Activated CD4-positive, alpha-beta T cell treated with anti-CD3 and anti-CD28 coated beads, Interleukin-2, amount 50 U/mL, for 48 hours (primary cell): ENCODE data around the gene CEP131.
A peak's percentile ranks its signal among the peaks of the same experiment; 100 is the strongest.
"Not testable (repeated sequence)": the region's sequence is repeated elsewhere in the genome, so short reads cannot be mapped to it uniquely, and the experiment has no call there.

ENCODE experiments used
- DNase-seq, 2 experiments: peaks; one replicate each; pipeline ENCODE4 v3.0.0-alpha.2; 2020

The CEP131 gene

DNA sequence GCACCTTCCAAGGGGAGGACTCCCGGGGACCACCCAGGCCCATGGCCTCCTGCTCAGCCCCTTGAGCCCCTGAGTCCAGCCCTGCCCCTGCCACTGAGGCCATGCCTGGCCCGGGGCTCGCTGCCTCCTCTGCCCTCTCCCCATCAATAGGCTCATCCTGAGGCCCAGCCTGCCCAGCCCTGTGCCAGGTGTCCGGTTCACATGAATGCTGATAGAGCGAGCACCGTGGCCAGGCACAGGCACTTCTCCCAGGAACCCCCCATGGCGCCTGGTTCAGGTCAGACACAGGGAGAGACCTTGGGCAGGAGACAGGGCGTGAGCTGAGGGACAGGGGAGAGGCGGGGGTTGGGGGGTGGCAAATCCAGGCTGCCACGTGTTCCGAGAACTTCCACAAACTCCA, 60.3 kb downstream of the CEP131 start:
- DNase-seq: no peak

DNA sequence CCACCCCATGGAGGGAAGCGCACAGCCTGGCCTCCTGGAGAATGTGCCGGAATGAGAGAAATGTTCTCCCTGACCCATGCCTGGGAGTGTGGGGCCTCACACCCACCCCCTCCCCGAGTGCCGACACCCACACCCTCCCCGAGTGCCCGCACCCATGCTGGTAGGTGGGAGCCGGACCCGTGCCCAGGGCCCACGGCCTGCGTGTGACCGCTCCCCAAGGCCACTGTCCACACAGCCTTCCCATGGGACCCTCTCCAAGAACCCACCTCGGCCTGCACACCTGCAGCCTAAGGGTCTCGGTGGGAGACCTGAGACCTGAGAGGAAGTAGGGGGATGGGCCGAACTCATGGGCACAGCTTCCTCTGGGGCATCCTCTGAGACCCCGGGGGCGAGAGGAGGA, 60.8 kb downstream of the CEP131 start:
- DNase-seq: no peak

DNA sequence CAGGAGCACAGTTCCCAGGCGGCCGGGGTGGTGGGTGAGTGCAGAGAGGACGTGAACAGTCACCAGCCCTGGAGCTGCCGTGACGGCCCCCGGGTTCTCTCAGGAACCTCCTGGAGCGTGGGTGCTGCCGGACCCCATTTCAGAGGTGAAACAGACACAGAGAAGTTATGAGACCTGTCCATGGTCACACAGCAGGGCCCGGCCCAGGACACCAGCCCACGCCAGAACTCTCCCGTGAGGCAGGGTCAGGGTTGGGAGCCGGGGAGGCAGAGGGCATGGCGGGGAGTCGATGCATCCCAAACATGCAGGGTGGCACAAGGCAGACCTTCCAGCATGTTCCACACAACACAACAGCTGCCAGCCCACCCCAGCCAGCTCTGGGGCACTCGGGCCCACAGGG, 61.2 kb downstream of the CEP131 start:
- DNase-seq: no peak

DNA sequence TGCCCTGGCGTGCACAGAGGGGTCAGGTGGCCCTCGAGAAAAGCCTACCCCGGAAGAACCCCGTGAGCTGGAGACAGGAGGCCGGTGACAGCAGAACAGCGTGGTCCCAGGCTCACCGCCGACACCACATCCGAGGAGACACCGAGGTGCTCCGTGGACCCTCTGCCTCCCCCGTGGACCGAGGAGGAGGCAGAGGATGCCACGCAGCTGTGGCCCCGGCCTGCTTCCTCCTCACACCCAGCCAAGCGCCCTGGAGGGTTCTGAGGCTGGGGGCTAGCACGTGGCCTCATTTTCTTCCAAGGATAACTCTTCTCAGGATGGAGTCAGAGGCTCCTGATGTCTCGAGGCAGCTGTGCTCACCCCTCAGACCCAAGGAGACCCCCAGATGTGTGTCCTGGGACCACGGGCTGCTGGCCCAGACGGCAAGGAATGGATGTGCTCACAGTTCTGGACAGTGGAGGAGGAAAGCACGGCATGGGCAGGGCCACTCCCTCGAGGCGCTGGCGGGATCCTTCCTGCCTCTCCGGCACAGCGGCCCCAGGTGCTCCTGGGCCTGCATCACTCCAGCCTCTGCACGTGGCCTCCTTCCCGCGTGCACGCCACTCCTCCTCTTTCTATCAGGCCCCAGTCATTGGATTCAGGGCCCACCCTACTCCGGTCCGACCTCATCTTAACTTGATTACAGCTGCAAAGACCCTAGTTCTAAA, 61.9 kb downstream of the CEP131 start:
- no peak for DNase-seq

DNA sequence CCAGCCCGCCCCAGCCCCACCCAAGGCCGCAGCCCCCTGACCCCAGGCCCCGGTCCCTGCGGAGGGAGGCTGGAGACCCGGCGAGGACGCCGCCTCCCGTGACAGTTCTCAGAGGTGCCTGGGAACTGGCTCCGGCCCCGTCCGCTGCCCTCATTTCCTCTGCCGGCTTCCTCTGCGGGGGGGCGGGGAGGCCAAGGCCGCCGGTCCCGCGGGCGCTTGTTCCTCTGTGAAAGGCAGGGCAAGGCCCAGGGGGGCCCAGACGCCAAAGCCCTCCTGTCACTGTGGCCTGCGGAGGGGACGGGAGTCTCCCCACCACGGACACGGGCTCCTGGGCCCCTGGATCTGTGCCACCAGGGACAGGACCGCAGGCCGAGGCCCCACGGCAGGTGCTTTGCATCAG, 62.5 kb downstream of the CEP131 start:
- DNase-seq: peak in 1 of 2 experiments; percentile 13

DNA sequence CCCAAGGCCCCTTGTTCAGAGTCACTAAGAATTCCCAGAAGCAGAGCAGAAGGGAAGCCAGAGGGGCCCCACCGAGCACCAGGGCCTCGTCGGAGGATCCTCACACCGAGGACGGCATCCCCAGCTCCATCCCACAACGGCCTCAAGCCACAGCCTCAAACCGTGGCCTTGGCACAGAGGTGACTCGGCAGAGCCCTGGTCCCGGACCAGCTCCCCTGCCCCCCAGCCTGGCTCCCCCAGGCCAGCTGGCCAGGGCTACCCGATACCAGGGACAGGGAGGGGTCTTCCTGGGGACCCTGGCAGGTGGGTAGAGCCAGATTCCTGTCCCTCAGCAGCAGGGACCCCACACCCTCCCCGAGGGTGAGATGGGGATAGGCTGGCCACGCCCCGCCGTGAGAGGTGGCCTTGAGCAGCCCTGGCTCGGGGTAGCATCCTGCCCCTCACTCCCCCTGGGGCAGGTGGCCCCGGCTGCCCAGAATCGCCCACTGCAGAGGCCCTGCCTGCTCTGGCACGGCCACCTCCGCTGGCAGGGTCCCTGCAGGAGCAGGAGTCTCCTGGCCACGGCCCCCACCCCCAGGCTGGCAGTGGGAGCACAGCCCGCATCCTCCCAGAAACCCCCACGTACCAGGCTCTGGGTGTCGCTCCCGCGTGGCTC, 63.0 kb downstream of the CEP131 start:
- no peak for DNase-seq

DNA sequence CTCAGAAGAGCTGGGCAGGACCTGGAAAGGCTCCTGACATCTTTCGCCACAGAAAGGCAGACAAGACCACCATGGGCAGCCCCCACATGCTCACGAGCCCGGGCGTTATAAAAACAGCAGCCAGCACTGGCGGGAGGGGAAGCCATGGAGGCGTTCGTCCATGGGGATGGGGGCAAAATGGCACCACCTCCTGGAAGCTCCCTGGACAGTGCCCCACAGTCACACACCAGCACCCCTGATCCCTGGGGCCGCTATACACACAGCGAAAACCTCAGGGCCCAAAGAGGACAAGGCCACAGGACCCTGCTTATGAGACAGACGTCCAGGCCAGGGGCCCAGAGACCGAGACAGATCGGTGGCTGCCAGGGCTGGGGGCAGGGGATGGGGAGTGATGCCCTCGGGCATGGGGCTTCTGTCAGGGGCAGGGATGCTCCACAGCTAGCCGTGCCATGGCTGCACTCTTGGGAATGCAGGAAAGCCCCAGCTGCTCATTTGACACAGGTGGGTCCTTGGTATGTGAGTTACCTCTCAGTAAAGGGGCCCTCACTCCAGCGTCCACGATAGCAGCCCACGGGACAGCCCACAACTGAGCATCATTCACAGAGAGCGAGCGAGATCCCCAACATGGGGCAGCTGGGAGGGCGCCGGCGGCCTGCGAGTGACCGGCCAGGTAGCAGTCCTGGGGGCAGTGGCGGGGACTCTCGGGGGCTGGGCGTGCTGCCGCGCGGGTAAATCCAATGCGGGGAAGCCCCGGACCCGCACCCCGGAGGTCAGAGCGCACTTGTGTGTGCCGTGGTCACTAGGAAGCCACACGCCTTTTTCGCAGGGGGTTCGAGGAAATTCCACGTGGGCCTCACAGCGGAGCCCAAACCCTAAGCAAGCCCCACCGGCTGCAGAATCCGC, 63.8 kb downstream of the CEP131 start:
- no peak for DNase-seq

DNA sequence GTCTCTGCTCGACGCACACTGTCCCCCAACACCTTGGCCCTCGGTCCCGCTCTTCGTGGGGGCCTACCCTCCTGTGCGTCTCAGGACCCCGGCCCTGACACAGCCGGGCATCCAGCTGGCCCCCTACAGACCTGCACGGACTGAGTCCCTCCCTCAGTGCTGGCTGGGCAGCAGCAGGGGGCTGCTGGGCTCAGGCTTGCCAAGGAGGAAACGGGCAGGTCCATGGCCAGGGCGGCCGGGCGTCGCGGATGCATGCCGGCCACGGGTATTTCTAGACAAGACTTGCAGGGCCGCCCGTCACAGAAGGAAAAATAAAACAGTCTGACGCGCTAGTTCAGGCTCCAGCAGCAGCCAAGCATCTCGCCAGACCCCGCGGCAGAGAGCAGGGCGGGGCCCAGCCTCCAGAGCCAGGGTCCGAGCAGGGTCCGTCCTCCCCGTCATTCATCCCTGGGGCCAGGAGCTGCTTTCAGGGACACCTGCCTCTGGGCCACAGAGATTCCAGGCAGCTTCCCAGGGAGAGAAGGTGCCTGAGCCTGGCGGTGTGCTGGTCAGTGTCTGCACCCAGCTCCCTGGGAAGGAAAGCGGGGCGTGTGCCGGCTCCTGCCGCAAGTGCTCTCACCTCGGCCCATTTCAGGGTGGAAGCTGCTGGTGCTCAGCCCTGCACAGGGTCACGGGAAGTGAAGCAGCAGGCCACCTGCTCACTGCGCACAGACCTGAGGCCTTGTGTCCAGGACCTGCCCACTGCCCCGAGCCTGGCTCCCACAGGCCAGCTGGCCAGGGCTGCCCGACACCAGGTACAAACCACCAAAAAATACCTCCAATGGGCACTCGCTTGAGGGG, 64.7 kb downstream of the CEP131 start:
- no peak for DNase-seq

DNA sequence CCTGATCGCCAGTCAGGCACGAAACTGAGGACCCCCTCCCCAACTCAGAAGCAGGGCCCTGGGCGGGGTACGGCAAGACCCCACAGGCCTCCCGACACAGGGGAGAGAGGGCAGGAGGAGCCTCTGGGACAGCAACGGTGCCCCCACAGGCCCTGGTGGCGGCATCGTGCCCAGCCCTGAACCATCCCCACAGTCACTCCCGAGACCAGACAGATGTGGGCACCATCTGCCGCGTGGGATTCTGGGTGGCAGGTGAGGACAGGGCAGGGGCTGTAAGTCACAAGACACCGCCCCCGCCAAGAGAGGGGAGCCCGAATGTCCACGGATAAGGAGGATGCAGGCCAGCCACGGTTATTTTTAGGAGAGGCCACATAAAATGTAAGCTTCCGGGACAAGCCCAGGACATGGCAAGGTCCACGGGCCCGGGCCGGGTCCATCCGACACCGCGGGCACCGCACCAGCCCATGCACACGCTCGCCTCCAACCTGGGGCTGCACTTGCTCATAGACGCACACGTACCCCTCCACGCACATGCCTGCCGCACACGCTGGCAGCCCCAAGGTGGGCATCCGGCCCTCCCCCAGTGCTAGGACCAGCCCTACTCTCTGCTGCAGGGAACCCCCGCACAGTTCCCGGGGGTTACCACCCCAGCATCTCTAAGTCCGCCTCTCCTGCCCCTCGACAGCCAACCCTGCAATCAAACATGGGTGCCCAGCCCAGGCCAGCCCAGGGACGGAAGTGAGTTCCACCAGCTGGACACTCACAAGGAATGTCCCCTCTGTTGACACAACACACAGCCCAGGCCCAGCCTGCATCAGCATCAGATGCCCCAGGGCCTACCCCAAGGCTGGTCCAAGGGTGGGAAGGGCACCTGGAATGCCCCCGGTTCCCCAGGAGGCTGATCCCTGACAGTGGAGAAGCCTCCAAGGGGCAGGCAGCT, 65.6 kb downstream of the CEP131 start:
- DNase-seq: no peak

DNA sequence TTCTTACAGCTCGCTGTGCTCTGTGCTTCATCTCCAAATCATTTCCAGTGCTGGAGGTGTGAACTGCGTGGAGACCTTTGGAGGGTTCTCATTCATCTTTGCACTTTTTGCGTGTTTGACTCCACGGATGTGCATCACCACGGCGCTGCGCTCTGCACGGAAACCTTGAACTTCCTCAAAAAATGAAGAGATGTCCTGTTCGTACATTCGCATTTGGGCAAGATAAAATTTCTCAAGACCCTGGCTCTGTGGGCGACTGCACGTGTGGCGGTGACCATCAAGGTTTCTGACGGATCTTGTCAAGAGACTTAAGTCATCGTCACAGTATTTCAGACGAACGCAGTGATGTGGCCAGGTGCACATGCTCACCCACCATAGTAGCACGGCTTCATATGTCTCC, 67.8 kb downstream of the CEP131 start:
- DNase-seq: no peak

DNA sequence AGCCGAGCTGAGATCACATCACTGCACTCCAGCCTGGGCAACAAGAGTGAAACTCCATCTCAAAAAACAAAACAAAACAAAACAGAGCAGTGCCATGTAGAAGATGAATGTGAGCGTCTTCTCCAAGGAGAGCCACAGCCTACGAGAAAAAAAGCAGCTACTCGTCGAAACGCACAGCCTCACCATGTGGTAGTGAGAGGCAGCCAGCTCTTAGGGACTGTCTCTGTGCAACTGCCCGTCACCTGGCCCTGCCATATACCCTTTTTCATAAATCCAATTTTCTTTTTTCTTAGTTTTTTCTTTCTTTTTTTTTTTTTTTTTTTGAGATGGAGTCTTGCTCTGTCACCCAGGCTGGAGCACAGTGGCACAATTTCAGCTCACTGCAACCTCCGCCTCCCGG, 68.7 kb downstream of the CEP131 start:
- DNase-seq: not testable (repeated sequence)

DNA sequence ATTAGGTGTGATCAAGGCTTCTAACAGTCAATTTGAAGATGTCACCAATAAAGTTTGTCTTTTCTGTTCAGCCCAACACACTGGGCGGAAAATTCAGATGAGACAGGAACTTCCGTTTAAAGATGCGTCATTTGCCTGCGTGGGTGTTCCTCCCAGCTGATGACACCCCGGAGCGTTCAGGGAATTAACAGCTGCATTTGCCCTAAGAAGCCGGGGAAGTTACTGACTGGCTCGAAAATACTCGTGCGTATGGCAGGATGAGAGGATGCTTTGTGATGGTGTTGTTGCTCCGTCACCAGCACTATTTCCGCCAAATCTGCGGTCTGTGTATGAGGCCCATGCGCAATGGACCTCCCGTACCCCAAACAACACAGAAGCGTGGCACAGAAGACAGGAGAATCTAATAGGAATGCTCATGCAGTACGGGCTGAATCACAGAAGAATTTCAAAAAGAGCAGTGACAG, 69.4 kb downstream of the CEP131 start:
- DNase-seq: peak in 1 of 2 experiments; percentile 38

DNA sequence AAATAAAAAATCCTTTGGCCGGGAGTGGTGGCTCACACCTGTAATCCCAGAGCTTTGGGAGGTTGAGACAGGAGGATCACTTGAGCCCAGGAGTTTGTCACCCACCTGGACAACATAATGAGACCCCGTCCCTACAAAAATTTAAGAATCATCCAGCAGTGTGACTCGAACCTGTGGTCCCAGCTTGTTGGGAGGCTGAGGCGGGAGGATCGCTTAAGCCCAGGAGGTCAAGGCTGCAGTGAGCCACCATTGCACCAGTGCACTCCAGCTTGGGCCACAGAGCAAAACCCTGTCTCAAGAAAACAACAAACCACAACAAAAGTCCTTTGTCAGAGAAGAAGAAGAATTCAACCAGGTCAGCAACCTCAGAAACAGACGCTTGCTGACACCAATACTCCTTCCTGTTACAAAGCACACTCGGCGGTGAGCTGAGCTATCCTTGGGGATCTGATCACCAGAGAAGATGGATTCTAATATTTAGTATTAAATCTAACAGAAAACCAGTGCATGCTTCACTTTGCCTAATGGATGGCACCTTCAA, 70.4 kb downstream of the CEP131 start:
- no peak for DNase-seq

DNA sequence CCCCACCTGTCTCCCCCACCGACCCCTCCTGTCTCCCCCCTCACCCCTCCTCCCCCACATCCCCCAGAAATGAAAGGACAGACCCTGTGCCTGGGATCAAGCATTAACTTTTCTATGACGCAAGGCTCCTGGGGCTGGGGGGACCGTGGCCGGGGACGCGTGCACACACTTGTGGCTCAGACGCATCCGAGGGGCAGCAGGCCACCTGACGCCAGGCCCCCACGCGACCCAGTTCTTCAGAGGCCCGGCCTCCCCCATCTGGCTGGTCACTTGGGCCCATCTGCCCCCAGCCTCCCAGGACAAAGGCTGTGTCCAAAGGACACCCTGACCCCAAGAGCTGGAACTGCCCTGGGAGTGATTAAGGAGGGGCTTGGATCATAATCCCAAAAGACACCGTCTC, 71.5 kb downstream of the CEP131 start:
- DNase-seq: no peak

DNA sequence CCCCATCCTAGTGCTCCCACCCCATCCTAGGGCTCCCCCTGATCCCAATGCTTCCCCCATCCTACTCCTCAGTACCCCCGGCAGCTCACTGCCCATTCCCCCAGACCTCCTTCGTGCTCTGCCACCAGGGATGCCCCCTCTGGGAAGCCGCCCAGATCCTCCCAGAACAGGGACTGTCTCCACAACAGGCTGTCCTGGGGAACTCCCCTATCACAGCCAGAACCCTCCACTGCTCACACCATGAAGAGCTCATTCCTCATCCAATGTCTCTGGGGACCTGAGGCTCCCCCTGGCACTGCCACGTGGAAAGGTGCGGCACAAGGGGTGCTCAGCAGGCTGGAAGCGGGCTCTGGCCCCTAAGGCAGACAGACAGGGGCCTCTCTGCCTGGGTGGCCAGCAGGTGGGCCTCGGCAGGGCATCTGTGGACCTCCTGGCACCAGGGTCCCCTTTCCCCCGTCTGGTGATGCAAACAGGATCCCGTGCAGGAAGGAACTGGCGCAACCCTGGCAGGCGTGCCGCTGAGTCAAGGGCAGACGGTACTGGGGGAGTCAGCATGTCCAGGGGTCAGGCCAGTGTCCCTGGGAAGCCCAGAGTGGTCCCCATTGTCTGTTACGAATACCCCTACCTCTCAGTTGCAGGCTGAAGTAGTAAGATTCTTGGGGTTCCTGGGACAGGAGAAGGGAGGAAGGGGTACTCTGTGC, 72.2 kb downstream of the CEP131 start:
- no peak for DNase-seq

DNA sequence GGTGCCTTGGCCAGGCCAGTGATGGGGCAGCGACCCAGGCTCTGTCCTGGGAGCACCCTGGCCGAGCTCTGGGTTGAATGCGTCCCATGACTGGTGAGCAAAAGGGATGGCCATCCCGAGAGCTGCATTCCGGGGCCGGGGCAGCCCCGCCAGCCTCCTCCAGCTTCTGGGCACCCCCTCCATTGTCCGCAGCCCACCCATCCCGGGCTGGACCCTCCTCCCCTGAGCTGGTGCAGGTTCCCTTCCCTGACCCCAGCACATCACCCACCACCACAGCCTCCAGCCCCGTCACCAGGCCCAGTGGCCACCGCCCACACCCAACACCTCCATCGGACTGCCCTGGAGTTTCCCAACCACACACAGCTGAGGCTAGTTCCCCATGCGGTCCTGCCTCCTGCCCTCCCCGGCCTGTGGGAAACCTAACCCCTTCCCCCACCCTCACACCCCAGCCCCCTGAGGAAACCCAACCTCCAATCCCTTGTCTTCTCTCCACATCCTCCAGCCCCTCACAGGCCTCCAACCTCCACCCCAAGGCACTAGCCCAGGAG, 73.7 kb downstream of the CEP131 start:
- DNase-seq: no peak

DNA sequence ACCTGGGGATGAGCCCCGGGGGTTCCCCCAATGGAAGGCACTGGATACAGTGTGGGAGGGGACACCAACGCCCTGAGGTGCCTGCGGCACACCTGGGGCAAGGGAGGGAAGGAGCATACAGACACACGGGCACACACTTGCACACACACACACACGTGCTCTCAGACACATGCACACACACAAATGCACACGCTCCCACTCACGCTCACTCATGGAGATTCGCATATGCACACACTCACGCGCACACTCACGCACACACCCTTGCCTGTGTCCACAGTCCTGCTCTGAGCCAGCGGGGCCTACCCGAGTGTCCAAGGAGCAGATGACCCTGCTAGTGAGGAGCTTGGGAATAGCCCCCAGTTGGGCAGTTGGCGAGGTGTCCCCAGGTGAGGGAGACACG, 74.2 kb downstream of the CEP131 start:
- no peak for DNase-seq

DNA sequence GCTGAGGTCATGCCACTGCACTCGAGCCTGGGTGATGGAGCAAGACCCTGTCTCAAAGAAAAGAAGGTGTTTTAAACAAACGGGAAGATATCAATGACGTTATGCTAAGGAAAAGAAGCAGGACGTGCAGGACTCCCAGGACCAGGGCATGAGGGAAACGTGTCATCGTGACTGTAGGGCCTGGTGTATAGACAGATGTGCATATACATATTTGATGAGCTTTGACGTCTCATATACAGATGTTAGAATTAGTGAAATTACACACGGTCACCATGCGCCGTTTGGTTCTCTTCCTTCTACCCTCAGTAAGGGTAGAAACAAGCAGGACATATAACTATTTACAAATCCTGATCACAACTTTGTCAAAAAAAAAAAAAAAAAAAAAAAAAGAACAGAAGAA, 75.1 kb downstream of the CEP131 start:
- DNase-seq: no peak

DNA sequence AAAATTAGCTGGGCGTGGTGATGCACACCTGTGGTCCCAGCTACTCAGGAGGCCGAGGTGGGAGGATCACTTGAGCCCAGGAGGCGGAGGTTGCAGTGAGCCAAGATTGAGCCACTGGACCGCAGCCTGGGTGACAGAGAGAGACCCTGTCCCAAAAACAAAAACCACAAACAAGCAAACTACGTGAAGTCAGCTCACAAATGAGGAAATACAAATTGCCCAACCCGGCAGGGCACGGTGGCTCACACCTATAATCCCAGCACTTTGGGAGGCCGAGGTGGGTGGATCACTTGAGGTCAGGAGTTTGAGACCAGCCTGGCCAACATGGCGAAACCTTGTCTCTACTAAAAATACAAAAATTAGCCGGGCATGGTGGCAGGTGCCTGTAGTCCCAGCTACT, 76.6 kb downstream of the CEP131 start:
- not testable (repeated sequence) for DNase-seq

DNA sequence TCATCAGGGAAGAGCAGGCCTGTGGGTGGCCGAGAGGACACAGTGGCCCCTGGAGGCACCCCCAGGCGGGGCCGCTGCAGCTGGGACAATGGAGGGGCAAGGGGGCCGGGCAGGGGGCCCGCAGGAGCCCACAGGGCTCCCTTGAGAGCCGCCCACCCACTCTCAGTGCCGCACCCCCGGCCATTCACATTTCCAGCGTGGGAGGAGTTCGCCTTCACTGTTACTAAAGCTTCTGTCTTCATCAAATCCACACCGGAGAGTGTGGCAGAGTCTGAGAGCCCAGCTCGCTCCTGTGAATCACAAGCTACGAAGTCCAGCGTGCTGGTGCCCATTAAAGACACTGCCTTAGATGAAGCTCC, 78.4 kb downstream of the CEP131 start:
- DNase-seq: no peak
